Astrocyte (in vitro differentiated cells and primary cell): ENCODE results near the gene INPP4A.

ENCODE experiments used
- EZH2 ChIP-seq: IDR thresholded peaks from 2 replicates; pipeline ENCODE4 v1.6.1; 2012; ENCODE audit warnings: mild to moderate bottlenecking, low read length, inconsistent platforms; ENCODE audit not compliant: insufficient read depth
- TF ChIP-seq, protein P1 (sequence below): IDR thresholded peaks from 2 replicates; pipeline ENCODE4 v1.5.1; 2011; ENCODE audit warnings: low read depth, mild to moderate bottlenecking, inconsistent platforms, low read length, moderate library complexity; ENCODE audit not compliant: insufficient read depth

DNA sequence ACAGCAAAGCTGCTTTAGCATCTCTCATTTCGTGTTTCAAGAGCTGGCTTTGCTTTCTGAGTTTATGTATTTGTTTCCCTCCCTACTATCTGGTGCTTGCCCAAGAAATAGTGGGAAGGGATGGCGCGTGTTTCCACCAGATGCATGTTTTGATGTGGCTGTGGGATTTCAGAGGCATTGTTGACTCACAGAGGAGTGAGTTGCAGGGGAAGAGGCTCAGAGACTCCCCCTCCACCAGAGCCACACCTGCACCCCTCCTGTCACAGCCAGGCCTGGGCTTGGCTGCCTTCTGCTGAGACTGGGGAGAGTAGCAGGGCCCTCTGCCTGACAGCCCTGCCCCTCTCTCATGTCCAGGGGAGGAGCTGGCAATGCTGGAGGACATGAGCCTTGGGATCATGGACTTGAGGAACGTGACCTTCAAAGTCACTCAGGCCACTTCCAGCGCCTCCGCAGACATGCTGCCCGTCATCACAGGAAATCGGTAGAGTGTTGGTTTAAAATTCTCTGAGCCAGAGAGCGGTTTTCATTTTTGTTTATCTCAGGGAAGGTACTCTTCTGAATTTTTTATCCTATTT is 120.7 kb downstream of the INPP4A start:
- TF ChIP-seq, protein P1, sequence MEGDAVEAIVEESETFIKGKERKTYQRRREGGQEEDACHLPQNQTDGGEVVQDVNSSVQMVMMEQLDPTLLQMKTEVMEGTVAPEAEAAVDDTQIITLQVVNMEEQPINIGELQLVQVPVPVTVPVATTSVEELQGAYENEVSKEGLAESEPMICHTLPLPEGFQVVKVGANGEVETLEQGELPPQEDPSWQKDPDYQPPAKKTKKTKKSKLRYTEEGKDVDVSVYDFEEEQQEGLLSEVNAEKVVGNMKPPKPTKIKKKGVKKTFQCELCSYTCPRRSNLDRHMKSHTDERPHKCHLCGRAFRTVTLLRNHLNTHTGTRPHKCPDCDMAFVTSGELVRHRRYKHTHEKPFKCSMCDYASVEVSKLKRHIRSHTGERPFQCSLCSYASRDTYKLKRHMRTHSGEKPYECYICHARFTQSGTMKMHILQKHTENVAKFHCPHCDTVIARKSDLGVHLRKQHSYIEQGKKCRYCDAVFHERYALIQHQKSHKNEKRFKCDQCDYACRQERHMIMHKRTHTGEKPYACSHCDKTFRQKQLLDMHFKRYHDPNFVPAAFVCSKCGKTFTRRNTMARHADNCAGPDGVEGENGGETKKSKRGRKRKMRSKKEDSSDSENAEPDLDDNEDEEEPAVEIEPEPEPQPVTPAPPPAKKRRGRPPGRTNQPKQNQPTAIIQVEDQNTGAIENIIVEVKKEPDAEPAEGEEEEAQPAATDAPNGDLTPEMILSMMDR = no peak
- TF ChIP-seq EZH2 = no peak
